GM21381 (cell line): ENCODE data around the gene TRDMT1.
"Not testable (repeated sequence)": the region's sequence is repeated elsewhere in the genome, so short reads cannot be mapped to it uniquely, and the experiment has no call there.

Experiments used
- ATAC-seq: cut with Tn5 transposase; IDR thresholded peaks from one replicate; pipeline ENCODE4 v1.9.1; 2021; ENCODE audit warnings: mild to moderate bottlenecking, moderate library complexity; ENCODE audit not compliant: unreplicated experiment

The TRDMT1 gene

DNA sequence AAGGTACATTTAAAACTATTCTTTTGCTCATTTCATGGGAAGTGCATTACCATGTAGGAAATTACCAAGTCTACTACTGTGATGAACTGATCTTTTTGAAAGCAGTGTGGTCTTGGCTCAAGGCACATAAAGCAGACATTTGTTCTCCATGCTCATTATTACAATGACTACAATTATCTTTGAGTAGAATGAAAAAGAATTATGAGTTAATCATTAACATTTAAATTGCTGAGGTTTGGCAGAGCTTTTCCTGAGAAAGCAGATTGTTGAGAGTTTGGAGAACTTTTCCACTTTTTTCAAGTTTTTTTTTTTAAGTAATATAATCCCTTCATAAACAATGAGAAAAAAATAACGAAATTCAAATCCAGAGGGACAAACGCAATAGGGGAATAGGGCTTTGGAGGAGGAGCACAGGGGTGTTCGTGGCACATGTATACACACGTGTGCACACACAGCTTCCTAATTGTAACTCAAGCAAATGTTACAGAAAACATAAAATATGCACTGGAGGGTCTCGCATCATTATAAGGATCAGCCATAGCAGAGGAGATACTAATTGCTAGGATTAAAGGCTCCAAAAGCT is 62.9 kb downstream of the TRDMT1 start:
- ATAC-seq, result no peak

DNA sequence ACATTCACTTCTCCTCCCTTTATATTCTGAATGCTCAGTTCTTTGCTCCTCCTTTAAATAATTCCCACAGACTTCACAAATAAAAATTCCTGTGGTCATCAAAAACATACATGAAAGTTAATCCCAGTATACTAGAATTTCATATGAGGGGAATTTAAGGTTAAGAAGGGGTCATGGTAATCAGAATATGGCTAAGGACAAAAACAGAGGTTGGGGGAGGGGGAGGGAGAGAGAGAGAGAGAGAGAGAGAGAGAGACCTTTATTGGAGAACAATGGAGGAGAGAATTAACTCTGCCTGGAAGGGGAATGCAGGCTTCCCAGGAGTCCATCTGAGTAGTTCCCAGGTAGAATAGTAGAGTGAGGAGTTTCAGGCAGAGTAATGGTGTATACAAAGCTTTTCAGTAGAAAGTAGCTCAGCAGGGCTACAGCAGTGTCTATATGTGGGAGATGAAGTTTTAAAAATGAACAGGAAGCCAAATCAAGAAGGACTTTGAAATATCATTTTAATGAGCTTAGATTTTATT is 66.7 kb downstream of the TRDMT1 start:
- no peak for ATAC-seq

DNA sequence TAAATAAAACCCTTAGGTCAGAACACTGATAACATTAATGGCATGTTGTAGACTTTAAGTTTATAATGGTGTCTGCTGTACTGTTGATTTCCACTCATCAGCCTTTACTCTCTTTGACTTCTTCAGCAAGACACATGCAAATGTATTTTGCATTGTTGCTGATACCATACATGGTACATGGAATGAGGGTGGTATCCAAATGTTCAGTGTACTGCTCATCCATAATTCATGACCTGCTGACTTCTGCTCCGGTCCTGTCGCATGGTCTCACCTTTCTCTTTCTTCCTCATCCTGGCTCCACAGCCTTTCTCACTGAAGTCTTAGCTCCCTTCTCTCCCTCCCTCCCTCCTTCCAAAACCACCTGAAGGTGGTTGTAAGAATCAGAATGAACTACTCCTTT is 67.2 kb downstream of the TRDMT1 start:
- no peak for ATAC-seq

DNA sequence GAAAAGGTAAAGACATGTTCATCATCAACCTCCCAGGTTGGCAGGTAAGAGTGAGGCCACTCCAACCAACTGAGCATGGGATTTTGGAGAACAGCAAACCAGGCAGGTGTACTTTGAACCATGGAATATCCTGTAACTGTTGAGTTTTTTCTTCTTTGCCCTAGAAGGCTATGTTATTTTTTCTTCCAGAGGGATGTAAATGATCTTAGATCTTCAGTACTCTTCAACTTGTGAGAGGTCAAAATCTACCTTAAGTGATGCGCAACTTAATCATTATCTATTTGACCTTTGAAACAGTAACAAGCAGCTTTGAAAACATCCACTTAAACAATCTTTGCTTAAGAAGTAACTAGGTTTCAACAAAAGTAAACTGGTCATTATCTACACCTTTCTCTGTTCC is 71.7 kb downstream of the TRDMT1 start, which contains the start of gene CUBN:
CUBN (minus strand) TSS at position 71 of the 400 bp plus-strand sequence; CDS start at position 25, 46 bp downstream.
- ATAC-seq, result no peak

DNA sequence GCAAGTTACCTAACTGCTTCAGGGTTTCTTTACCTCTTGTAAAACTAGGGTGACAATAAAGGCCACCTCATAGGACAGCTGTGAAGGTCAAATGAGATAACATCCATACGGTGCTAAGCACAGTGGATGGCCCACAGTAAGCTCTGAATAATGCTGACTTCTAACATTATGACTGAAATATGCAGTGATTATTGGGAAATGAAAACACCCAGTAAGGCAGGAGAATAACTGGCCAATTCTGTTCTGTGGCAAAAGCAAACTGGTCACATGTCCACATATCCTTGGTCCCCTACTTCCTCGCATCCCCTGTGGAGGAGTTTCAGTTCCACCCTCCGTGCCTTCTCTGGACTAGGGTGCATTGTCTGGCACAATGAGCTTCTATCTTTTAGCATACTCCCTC is 73.2 kb downstream of the TRDMT1 start:
- ATAC-seq, result no peak

DNA sequence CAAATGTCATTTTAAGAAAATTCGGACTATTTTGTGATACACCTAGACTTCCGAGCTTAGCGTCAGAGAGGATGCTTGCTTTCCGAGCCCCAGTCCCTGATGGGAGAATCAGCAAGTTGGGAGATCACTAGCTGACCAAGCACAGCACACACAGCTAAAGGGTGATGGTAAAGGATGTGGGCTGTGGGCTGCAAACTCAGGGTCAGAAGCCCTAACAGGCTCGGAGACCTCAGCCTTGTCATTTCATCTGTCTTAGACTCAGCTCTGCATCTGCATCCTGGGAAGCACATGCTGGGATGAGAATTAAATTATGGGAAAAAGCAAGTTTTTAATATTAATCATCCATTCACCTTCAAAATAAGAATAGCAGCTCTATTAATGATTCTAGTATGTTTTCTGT is 75.1 kb downstream of the TRDMT1 start:
- no peak for ATAC-seq

DNA sequence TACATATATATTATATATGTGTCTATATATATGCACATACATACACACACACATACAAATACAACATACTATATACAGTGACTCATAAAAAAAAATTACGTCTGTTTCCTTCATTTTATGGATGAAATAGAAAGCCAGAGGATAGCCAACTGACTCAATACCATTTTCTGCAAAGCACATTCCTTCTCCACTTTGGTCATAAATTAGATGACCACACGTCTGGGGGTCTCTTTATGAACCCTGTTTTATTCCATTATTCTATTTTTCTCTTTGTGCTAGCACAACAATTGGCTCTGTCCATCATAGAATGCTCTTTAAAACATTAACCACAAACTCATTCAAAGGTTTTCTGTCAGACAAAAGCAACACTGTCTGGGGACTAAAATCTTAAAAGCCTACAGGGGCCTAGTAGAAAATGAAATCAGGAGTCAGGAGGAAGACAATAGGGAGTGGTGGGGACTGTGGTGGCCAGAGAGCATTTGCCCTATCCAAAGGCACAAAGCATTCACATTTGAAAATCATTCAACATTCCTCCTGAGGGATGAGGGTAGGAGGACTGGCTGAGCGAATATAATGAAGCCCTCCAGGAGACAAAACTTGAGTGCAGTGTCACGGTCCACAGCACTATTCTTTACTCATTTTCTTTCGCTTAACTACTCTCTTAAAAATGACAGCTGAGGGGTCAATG is 76.1 kb downstream of the TRDMT1 start:
- ATAC-seq, result no peak

DNA sequence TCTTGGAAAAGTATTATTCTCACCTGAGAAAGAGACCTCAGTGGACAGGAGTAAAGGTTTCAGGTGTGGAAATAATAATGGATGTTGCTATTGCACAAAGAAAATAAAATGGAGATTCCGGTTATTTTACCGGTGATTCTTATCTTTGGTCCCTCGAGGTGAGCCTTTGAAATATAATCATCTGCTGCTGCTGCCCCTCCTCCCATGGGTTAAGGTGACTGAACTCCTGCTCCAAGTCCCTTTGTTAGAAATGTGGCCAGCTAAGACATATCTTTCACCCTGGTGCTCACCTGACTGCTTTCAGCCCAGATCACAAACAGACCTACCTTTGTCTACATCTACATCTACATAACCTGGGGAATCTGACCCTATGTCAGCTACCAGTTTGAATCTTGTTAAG is 77.5 kb downstream of the TRDMT1 start:
- no peak for ATAC-seq

DNA sequence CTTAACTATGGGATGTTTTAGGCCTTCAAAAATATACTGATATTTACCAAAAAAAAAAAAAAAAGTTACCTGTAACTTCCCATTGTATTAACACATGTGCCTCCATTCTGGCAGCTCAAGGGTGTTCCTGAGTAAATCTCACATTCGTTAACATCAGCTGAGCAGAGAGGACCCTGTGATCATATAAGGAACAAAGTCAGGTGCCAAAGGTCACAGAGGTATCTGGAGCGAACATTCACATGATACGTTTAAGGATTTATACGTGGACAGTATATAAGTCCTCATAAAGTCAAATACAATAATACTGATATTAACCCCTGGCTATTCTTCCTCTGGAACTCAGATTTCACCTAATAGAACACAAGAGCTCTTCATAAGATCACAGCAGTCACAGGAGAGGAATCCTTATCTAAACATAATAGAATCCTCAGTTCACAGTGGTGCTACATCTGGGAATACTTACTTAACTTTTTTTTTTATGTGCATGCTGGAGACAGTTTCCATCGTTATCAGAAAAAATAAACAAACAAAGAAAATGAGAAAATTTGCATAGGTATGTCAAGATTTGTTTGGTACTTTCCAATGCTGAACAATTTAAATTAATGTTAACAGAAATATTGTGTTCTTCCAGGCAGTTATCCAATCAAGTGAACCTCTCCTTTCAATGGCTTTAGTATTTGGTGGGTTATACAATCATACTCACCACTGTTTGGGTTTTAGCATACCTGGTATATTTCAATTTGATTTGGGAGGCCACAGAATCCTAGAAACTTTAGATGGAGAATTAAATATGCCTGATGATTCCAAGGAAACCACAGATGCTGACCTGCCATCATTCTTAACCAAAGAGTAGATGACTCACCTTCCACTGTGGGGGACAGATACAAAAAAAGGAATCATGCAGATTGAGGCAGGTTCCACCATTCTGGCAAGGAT is 78.5 kb downstream of the TRDMT1 start:
- ATAC-seq, result no peak

DNA sequence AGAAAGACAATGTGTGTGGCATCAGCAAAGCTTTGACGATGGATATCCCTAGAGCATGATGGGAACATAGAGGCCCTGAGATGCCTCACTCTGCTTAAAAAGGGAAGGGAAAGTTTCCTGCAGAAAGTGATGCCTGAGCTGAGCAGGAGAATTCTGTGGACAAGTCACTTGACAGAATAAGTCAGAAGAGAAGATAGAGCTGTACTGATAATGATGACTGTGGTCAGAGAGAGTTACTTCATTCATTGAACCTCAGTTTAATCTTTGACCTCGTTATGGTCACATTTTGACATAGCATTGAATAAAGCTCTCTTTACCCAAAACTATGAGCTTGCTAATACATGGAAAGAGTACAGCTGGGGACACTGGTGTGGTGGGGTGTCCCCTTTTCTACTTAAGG is 79.4 kb downstream of the TRDMT1 start:
- ATAC-seq, result no peak

DNA sequence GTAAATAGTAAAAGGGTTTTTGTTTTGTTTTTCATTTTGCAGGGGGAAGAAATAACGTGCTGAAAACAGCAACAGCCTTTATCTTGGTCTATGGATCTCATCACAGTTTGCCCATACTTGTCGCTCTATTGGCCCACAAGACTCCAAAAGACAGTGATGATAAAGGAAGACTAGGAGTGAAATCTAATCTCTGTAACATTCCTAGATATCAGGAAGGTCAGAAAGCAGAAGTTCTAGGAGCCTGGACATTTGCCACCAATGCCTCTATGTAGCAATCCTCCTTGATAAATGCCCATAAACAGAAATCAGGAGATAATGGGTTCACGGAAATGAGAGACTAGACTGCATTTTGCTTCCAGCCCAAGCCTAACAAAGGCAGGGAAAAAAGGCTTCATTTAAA is 80.8 kb downstream of the TRDMT1 start:
- no peak for ATAC-seq

DNA sequence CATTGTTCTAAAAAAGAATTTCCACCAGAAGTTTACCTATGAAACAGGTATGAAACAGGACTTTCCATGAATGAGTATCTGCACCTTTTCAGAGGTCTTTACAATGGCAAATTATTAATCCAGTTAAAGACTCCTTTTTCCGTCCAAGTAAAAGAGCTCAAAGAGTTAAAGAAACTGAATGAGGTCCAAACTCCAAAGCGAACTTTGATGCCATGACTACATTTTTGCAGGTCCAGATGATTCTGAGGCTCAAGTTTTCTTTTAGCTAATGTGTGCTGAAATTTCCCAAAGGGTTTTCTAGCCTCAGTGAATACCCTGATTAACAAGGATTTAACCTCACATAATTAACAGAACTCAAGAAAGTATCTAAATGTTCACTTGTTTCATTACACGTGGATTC is 81.6 kb downstream of the TRDMT1 start:
- ATAC-seq, result no peak

DNA sequence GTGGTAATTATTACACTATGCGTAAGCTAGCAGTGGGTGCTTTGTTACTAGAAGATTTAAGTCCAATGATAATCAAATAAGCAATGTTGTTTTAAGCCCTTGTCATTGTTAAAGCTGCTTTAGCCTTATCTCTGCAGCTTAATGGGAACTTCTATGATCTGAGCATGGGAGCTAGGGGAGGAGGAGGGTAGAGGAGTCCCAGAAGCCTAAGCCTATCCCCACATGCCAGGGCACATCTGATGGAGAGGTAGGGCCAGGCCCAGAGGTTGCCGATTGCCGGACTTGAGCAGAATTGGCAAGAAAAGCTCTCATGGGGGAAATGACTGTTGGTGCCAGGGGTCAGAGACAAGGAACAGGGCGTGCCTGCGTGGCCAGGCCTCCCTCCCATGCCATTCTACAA is 85.3 kb downstream of the TRDMT1 start:
- ATAC-seq, result no peak

DNA sequence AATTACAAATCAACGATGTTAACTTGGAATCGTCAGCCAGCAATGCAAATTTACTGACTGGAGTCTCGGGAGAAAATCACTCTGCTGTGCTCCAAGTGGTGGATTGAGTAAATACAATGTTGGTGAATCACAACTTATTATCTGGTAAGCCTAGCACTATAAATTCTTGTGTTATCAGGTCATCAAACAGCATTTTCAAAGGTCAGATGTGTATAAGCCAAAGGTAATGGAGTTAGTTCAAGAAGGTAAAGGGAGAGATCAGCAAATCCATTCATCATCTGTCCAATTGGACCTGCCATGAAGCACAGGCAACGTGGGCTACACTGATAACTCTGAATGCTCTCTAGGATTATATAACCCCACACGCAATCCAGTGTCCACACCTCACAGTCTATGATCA is 85.8 kb downstream of the TRDMT1 start:
- no peak for ATAC-seq

DNA sequence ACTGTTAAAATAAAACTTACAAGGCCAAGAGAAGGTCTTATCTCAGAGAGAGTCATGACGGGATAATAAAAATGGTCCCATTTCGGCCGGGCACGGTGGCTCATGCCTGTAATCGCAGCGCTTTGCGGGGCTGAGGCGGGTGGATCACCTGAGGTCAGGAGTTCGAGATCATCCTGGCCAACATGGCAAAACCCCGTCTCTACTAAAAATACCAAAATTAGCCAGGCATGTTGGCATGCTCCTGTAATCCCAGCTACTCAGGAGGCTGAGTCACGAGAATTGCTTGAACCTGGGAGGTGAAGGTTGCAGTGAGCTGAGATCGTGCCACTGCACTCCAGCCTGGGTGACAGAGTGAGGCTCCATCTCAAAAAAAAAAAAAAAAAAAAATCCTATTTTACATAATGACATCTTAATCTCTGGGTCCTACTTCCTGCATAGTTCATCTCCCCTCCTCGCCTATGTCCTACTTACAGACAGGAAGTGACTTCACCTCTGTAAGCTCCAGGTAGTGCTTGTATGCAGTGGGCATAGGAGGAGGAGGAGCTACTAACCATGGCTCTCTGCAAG is 86.5 kb downstream of the TRDMT1 start:
- not testable (repeated sequence) for ATAC-seq

DNA sequence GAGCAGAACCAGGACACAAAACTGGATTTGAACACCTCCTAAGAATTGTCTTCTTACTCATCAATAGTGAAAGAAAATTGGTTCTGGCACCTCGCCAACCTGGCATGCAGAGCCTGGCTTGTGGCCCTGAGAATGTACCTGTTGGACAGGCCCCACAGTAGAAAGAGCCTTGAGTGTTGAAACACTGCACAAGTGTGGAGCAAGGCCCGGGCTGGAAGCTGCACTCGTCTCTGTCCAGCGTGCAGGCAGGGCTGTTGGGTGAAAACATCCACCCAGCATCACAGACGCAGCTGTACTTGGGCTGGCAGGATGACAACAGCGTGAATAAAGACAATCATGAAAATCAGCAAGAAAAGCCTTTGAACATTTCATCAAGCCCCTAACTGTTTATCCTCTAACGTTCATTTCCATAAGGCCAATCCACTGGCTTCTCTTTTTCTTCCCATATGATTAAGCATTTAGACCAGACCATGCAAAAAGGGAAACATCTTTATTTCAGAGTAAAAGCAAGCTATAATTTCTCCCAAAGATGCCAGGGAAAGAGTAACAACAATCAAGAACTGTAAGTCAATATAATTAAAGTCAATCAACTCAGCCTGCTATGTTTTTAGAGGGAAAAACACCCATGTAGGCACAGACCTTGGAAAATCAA is 87.5 kb downstream of the TRDMT1 start:
- ATAC-seq, result no peak

DNA sequence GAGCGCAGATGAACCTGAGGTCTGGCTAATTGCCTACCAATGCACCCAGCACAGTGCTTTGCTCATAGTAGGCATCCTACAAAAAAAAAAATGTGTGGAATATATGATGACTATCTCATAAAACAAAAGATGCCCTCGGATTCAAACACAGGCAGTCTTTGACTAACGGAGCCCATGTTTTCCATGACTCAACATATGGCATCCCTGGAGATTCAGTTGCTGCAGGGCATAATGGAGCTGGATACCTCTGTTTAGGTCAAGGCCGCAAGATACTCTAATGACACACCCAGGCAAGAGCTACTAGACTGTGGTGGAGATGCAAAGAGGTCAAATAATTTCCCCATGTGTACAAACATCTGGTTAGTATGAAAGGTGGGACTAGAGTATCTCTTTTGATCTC is 88.1 kb downstream of the TRDMT1 start:
- ATAC-seq, result no peak

DNA sequence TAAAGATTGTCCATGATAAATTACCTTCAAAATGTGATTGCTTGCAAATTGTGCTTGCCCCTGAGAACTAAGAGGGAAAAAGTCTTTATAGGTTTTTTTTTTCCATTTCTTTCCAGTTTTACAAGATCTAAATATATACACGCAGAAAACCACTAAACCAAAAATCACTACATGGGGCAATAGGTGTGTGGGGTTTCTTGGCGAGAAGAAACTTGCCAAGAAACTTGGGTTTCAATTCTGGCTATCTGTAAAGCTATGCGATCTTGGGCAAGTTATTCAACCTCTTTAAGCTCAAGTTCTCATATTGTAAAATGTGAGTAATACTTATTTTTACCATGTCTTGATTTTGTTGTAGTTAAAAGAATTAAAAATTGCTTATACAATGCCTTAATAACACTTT is 88.9 kb downstream of the TRDMT1 start:
- no peak for ATAC-seq

DNA sequence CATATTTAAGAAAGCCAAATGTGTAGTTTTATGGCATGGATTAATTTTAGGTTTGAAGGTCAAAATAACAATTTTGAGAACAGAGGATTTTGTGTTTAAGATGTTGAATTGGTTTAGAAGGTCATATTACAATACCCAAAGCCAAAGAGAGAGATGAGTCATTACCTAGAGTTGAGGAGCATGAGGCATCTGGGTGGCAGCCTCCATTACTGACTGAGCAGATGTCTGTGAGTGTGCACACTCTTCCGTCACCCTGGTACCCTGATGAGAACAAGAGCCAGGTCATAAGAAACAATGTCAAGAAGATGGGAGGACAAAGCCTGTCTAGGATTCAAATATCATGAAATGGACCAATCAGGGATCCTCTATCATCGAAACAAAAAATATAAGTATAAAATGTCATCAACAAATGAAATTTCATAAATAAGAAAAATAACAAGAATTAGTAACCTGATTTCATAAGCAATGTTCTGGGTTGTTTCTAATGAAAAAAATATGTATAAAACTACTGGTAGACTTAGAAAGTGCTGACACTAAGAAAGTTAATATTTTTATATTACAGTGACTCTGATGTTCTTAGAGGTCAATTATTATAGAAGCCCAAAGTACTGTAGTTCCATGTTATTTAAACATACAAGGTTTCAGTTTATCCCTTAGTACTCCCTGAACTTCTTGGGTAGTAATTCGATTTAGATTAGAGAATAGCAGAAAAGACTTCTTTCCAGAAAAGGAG is 91.8 kb downstream of the TRDMT1 start:
- ATAC-seq, result no peak

DNA sequence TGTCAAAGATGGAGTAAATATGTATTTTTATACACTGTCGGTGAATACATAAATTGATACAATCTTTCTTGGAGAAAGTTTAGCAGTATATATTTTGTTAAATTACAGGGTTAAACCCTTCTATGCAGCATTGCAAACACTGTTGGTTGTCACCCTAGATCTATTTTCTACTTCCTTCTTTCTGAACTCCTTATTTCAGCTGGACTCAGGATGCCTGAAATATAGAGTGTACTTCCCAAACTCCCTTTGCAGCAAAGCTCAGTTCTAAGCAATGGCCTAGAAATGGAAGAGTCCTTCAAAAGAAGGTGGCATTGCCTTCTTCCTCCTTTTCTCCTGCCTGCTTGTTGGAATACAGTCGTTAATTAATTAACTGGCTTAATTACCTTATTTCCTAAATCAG is 92.4 kb downstream of the TRDMT1 start:
- ATAC-seq, result no peak
